Osteocyte (in vitro differentiated cells): ENCODE measurements around the gene CLEC16A. TPM values are rescaled to one million over a fixed set of nuclear protein-coding genes. Genes with fewer than 3 reads are reported as not detected.

Experiments used
- DNase-seq: peaks from one replicate; pipeline ENCODE4 v3.0.0; 2021; ENCODE audit warnings: mixed read lengths; ENCODE audit not compliant: unreplicated experiment; ENCODE audit errors: extremely low spot score
- H3K27ac Mint-ChIP-seq: one replicate; pipeline ENCODE4 v1.8.0; 2021; ENCODE audit warnings: mild to moderate bottlenecking, mixed read lengths; ENCODE audit not compliant: unreplicated experiment
- H3K27me3 Mint-ChIP-seq: one replicate; pipeline ENCODE4 v1.8.0; 2021; ENCODE audit warnings: mixed read lengths; ENCODE audit not compliant: unreplicated experiment
- H3K36me3 Mint-ChIP-seq: one replicate; pipeline ENCODE4 v1.8.0; 2021; ENCODE audit warnings: mixed read lengths; ENCODE audit not compliant: unreplicated experiment
- H3K4me1 Mint-ChIP-seq: one replicate; pipeline ENCODE4 v1.8.0; 2021; ENCODE audit warnings: mixed read lengths; ENCODE audit not compliant: unreplicated experiment
- H3K4me3 Mint-ChIP-seq: one replicate; pipeline ENCODE4 v1.8.0; 2021; ENCODE audit warnings: mild to moderate bottlenecking, moderate library complexity, mixed read lengths; ENCODE audit not compliant: unreplicated experiment
- H3K9me3 Mint-ChIP-seq: one replicate; pipeline ENCODE4 v1.8.0; 2021; ENCODE audit warnings: mixed read lengths; ENCODE audit not compliant: unreplicated experiment
- CTCF ChIP-seq: fragments of 200-600 bp; sonication (generic); IDR thresholded peaks from 2 replicates; pipeline ENCODE4 v1.5.0; 2021; ENCODE audit warnings: antibody characterized with exemption, mild to moderate bottlenecking, moderate library complexity
- total RNA-seq: library from RNA; stranded (reverse); gene quantifications from 2 replicates; pipeline ENCODE4 v1.2.1, GENCODE V29; 2021

Gene CLEC16A
- total RNA-seq, 1 donor from 2014 or later, result 22.1 TPM

- Mint-ChIP-seq H3K27me3 (no peaks in the 10 kb centered on the region), H3K4me3 (peak overlapping the region; percentile 2), H3K9me3 (no peaks in the 10 kb centered on the region), H3K36me3 (no peaks in the 10 kb centered on the region), H3K4me1 (peaks cover 94% of the 10 kb centered on the region), H3K27ac (peak overlapping the region; percentile 78)
- peak; percentile 88 for DNase-seq
- TF ChIP-seq CTCF, result no peak
Observed at GRCh38 chr16:11133344-11133943, 189.1 kb downstream of the CLEC16A start.

GRCh38 chr16:11134722-11135463, 190.5 kb downstream of the CLEC16A start:
- no peak for DNase-seq
- TF ChIP-seq CTCF, result no peak
- Mint-ChIP-seq H3K27me3 (no peaks in the 10 kb centered on the region), H3K36me3 (no peaks in the 10 kb centered on the region), H3K4me3 (no peak overlapping the region), H3K9me3 (no peaks in the 10 kb centered on the region), H3K27ac (peak overlapping the region; percentile 18), H3K4me1 (peaks cover 95% of the 10 kb centered on the region)

- DNase-seq, result no peak
- no peaks in the 10 kb centered on the region for H3K9me3 Mint-ChIP-seq
- no peak for TF ChIP-seq CTCF
- H3K27ac Mint-ChIP-seq, result peak overlapping the region; percentile 18
- H3K4me1 Mint-ChIP-seq, result peaks cover 95% of the 10 kb centered on the region
- H3K4me3 Mint-ChIP-seq, result no peak overlapping the region
- no peaks in the 10 kb centered on the region for H3K27me3 Mint-ChIP-seq
- no peaks in the 10 kb centered on the region for H3K36me3 Mint-ChIP-seq
Observed at GRCh38 chr16:11135464-11135973, 191.2 kb downstream of the CLEC16A start.

GRCh38 chr16:11136600-11136999, 192.2 kb downstream of the CLEC16A start:
- DNase-seq, result peak; percentile 90
- Mint-ChIP-seq H3K9me3 (no peaks in the 10 kb centered on the region), H3K27ac (peak overlapping the region; percentile 54), H3K4me1 (peaks cover 89% of the 10 kb centered on the region), H3K4me3 (no peak overlapping the region), H3K36me3 (no peaks in the 10 kb centered on the region), H3K27me3 (no peaks in the 10 kb centered on the region)
- no peak for TF ChIP-seq CTCF

- TF ChIP-seq CTCF, result no peak
- Mint-ChIP-seq H3K4me1 (peaks cover 74% of the 10 kb centered on the region), H3K4me3 (peak overlapping the region; percentile 5), H3K36me3 (peaks cover 2% of the 10 kb centered on the region), H3K27me3 (no peaks in the 10 kb centered on the region), H3K9me3 (no peaks in the 10 kb centered on the region), H3K27ac (peak overlapping the region; percentile 83)
- DNase-seq, result no peak
Observed at GRCh38 chr16:11138022-11138768, 193.8 kb downstream of the CLEC16A start.
